Astrocyte of the cerebellum (primary cell): ENCODE measurements around the gene NFKB1.

ENCODE experiments used
- DNase-seq: peaks from one replicate; pipeline ENCODE4 v3.0.0-alpha.2; 2011; ENCODE audit warnings: low read depth
- H3K4me3 ChIP-seq: 2 replicates; pipeline ENCODE4 v1.5.1; 2011; ENCODE audit warnings: mild to moderate bottlenecking, low read depth, low read length, moderate library complexity
- CTCF ChIP-seq: IDR thresholded peaks from 2 replicates; pipeline ENCODE4 v1.5.1; 2012; ENCODE audit warnings: low read length, low read depth, moderate library complexity, mild to moderate bottlenecking; ENCODE audit errors: missing control alignments
- in situ Hi-C: cut with HindIII; loops from 2 replicates; pipeline ENCODE4 v1.10.0; 2017; ENCODE audit warnings: low sequenced_read_pairs

Gene NFKB1

GRCh38 chr4:102584091-102584490 lies 82.9 kb downstream of the NFKB1 start:
- no peak for DNase-seq
- H3K4me3 ChIP-seq, result no peak overlapping the region
- no peak for TF ChIP-seq CTCF
- in situ Hi-C loops, result no loop called here

- in situ Hi-C loops, result no loop called here
- no peak for TF ChIP-seq CTCF
- DNase-seq, result no peak
- no peak overlapping the region for H3K4me3 ChIP-seq
These were observed 84.2 kb downstream of the NFKB1 start for GRCh38 chr4:102585329-102585728.

DNA sequence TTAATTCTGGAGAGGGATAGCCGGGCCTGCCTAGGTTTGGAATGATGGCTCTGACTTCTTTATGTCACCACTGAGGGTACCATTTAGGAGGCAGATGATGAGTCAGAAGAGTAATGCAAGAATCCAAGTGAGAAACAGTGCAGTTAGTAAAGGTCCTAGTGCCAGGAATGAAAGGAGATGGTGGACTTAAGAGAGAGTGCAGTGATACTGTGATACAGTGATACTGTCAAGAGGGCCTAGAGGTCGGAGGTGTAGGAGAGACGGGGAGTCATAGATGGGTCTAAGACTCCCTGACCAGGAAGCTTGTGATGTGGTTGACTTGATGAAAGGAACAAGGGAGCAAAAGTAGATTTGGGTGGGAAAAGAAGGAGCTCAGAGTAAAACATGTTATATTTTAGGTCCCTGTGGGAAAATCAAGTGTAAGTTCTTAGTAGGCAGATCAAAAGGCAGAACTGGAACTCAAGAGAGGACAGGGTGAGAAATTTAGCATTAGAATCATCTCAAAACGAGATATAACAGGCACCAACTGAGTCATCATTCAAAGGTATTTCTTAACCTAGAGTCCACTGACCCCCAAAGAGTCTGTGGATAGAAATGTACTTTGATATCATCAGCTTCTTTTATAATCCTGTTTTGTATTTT lies 85.0 kb downstream of the NFKB1 start:
- no peak for DNase-seq
- TF ChIP-seq CTCF, result no peak
- no peak overlapping the region for H3K4me3 ChIP-seq
- in situ Hi-C loops, result no loop called here

- no peak for DNase-seq
These were observed 85.5 kb downstream of the NFKB1 start for GRCh38 chr4:102586644-102587021.

DNA sequence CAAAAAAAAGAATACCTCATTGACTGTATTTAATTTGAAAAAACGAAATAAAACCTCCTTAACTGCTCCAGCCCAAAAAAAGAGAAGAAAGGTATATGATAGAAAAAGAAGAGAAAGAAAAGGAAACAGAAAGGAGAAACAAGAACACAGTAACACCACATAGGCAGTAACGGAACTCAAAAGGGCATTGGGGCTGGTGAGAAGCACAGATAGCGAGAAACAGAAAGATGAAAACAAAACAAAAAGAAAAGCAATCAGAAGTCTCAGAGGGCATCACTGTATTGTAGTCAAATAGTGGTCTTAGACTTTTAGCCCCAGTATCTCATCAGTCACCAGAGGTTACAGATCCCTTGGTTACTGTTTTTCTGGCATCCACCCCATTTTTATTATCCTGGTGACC lies 88.6 kb downstream of the NFKB1 start:
- in situ Hi-C loops, result no loop called here
- H3K4me3 ChIP-seq, result no peak overlapping the region
- TF ChIP-seq CTCF, result no peak
- no peak for DNase-seq

More at GRCh38 chr4:102586644-102587021, 85.5 kb downstream of the NFKB1 start:
- TF ChIP-seq CTCF, result no peak
- H3K4me3 ChIP-seq, result no peak overlapping the region
- in situ Hi-C loops, result no loop called here

- no peak for DNase-seq
- in situ Hi-C loops, result no loop called here
- H3K4me3 ChIP-seq, result no peak overlapping the region
- TF ChIP-seq CTCF, result no peak
These were observed 91.1 kb downstream of the NFKB1 start for GRCh38 chr4:102592256-102592655.
